ENCODE measurements around the gene NLGN1. TPM values are rescaled to one million over a fixed set of nuclear protein-coding genes. Genes with fewer than 3 reads are reported as not detected.

The NLGN1 gene
- total RNA-seq, 1 donor from 2014 or later, result 3.9 TPM

DNA sequence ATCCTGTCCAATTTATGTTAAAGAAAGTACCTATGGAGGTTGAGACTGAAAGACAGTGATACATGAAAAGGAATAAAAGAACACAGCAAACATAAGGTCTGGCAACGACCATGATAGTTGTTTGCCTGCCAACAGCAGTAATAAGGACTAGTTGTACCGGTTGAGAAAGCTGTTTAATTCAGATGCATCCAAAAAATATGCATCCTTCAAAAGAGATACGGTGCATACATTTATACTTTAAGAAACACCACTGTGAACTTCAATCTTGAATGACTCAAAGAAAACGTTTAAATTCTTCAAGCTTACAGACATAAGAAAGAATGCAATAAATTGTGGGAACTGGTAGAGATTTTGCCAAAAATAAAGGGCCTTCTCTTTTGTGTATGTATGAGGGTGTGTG, 492.1 kb downstream of the NLGN1 start:
- no peak overlapping the region for H3K4me3 ChIP-seq
- no peaks in the 10 kb centered on the region for H3K4me1 ChIP-seq
- ATAC-seq, result no peak
- intact Hi-C loops (cut with DNase I), result no loop called here
- no peaks in the 10 kb centered on the region for H3K36me3 ChIP-seq
- TF ChIP-seq, protein P1, sequence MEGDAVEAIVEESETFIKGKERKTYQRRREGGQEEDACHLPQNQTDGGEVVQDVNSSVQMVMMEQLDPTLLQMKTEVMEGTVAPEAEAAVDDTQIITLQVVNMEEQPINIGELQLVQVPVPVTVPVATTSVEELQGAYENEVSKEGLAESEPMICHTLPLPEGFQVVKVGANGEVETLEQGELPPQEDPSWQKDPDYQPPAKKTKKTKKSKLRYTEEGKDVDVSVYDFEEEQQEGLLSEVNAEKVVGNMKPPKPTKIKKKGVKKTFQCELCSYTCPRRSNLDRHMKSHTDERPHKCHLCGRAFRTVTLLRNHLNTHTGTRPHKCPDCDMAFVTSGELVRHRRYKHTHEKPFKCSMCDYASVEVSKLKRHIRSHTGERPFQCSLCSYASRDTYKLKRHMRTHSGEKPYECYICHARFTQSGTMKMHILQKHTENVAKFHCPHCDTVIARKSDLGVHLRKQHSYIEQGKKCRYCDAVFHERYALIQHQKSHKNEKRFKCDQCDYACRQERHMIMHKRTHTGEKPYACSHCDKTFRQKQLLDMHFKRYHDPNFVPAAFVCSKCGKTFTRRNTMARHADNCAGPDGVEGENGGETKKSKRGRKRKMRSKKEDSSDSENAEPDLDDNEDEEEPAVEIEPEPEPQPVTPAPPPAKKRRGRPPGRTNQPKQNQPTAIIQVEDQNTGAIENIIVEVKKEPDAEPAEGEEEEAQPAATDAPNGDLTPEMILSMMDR (IDR thresholded peaks at IDR 0.05), result no peak
- no peaks in the 10 kb centered on the region for H3K27me3 ChIP-seq (ENCODE audit: low read depth)
- H3K9me3 ChIP-seq, result no peaks in the 10 kb centered on the region
- H3K27ac ChIP-seq, result no peak overlapping the region
- no peak for DNase-seq

DNA sequence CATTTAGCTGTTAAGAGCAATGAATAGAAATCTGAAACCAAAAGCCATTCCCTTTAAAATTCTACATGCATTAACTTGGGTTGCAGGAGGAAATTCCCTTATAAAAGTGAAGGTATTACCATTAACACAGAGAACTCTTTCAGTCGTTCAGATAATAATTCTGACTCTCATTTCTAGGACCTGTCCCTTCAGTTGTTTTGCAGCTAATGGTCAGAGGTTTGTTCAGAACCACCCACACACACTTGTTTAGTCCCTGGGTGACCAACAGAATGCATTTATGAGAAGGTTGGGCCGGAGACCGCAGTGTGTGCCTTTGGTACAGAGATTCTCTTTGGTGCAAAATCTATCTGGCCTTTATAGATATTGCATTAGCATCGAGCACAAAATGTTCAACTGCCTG, 492.5 kb downstream of the NLGN1 start:
- TF ChIP-seq, protein P1 (IDR thresholded peaks at IDR 0.05), result no peak
- intact Hi-C loops (cut with DNase I), result no loop called here
- Histone ChIP-seq H3K9me3 (no peaks in the 10 kb centered on the region), H3K36me3 (no peaks in the 10 kb centered on the region), H3K4me1 (no peaks in the 10 kb centered on the region), H3K27me3 (ENCODE audit: low read depth) (no peaks in the 10 kb centered on the region), H3K27ac (no peak overlapping the region), H3K4me3 (no peak overlapping the region)
- ATAC-seq, result no peak
- DNase-seq, result no peak

DNA sequence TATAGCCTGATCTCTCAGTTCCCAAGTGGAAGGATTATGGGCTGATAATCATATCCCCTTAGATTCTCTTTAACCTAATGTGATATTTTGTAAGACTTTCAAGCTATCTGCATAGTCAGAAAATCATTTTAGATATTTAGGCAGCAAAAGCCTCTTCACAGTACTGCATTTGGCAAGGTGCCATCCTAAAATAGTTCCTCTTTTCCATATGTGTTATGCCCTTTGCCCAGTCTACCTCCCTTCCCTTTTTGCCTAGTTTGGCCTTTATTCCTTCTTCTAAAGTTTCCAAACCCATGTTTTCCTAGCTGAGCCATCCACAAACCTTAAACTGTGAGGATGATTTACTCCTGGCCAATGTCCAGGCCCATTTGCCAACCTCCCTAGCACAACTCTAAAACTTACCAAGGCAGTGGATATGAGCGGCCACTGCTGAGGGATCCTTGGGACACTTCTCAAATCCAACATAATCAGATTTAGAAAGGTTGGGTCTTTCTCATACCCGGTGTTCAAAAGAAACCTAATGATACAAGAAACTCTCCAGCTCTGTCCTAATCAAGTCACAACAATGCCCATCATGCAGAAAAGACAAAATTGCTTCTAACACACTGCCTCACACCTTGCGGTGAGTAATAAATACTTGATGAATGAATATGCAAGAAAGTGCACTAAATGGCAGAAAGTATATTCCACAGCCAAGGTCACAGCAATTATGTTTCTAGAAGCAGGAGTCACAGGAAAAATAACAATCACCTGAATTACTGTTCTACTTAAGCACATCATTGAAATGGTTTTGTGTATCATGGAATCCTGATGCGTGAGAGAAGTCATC, 493.9 kb downstream of the NLGN1 start:
- no peaks in the 10 kb centered on the region for H3K36me3 ChIP-seq
- no peak overlapping the region for H3K27ac ChIP-seq
- no peak overlapping the region for H3K4me3 ChIP-seq
- intact Hi-C loops (cut with DNase I), result no loop called here
- ATAC-seq (no peak), DNase-seq (no peak)
- no peaks in the 10 kb centered on the region for H3K4me1 ChIP-seq
- no peaks in the 10 kb centered on the region for H3K9me3 ChIP-seq
- no peaks in the 10 kb centered on the region for H3K27me3 ChIP-seq (ENCODE audit: low read depth)
- TF ChIP-seq, protein P1 (IDR thresholded peaks at IDR 0.05), result no peak

DNA sequence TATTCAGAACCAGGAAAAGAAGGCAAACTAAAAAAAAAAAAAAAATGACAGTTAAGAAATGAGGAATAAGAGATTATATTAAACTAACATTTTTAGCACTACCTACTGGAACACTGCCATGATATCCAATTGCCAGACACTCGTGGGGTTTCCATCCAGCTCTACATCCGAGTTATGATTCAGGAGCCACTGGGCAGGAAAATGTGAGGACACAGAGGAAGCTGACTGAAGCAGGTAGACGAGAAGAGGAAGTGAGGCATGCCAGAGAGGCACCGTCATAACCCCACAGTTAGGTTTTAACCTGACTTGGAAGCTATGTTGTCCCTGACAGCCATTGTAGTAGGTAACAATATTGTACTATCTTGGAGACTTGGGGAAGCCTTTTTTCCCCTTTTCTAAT, 495.0 kb downstream of the NLGN1 start:
- DNase-seq, result no peak
- TF ChIP-seq, protein P1 (IDR thresholded peaks at IDR 0.05), result no peak
- Histone ChIP-seq H3K27me3 (ENCODE audit: low read depth) (no peaks in the 10 kb centered on the region), H3K4me3 (no peak overlapping the region), H3K9me3 (no peaks in the 10 kb centered on the region), H3K36me3 (no peaks in the 10 kb centered on the region), H3K27ac (no peak overlapping the region), H3K4me1 (no peaks in the 10 kb centered on the region)
- intact Hi-C loops (cut with DNase I), result no loop called here
- ATAC-seq, result no peak

DNA sequence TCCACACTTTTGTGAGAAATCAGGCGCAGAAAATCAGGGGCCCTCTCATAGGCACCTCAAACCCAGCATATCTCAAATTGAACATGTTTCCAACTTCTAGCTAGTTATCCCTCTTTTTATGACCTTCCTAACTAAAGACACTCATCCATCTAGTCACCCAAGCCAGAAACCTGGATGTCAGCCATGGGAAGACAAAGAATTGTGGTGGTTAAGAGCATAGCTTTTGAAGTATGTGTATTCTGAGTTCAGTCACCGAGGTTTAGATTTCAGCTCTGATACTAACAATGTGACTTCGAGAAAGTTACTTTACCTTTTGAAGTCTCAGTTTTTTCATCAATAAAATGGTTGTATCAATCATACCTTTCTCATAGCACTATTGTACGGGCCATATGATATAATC, 495.5 kb downstream of the NLGN1 start:
- TF ChIP-seq, protein P1 (IDR thresholded peaks at IDR 0.05), result no peak
- Histone ChIP-seq H3K4me3 (no peak overlapping the region), H3K27me3 (ENCODE audit: low read depth) (no peaks in the 10 kb centered on the region), H3K36me3 (no peaks in the 10 kb centered on the region), H3K4me1 (no peaks in the 10 kb centered on the region), H3K9me3 (no peaks in the 10 kb centered on the region), H3K27ac (no peak overlapping the region)
- DNase-seq (no peak), ATAC-seq (no peak)
- intact Hi-C loops (cut with DNase I), result no loop called here

Data from lower lobe of right lung (tissue), 2 donors.